HepG2 (cell line): Measurements from ENCODE around the gene RIMS3. TPM values are rescaled to one million over a fixed set of nuclear protein-coding genes. Genes with fewer than 3 reads are reported as not detected.

Experiments used
- ATAC-seq: fragments of 200-7000 bp; cut with Tn5 transposase; 3 replicates; pipeline ENCODE4 v1.9.1; 2020; ENCODE audit warnings: mild to moderate bottlenecking, moderate library complexity
- BruUV-seq: library from RNA; stranded (reverse); fragments of 400-500 nt; replicated peaks from 2 replicates; lab custom pipeline; 2021; lab: Mats Ljungman, UMichigan
- CTCF ChIA-PET: fragments of 300-600 bp; formaldehyde crosslinking; extraction: SDS; loops from one replicate; lab custom pipeline; 2021; ENCODE audit warnings: low total read pairs, inconsistent platforms, low intra/inter-chr PET ratio; lab: Yijun Ruan, JAX
- POLR2A ChIA-PET: fragments of 350-600 bp; sonication (Branson Sonifier 250); formaldehyde crosslinking; loops from one replicate; lab custom pipeline; 2020; ENCODE audit warnings: antibody characterized with exemption, inconsistent platforms; lab: Yijun Ruan, JAX
- DNase-seq: peaks from one replicate; pipeline ENCODE4 v3.0.0-alpha.2; 2015; ENCODE audit warnings: low spot score
- FAIRE-seq: peaks from 3 replicates; lab custom pipeline; 2011; peaks lifted over from hg19 to GRCh38; lab: Jason Lieb, UNC
- H2AFZ ChIP-seq: one replicate; pipeline ENCODE4 v1.6.1; 2011; ENCODE audit warnings: low read length, inconsistent platforms
- H3K27ac ChIP-seq: fragments of 300-600 bp; 3 replicates; pipeline ENCODE4 v1.8.0; 2011; ENCODE audit warnings: mixed run types, mild to moderate bottlenecking, mixed read lengths, low read length, inconsistent platforms; ENCODE audit not compliant: insufficient read depth; ENCODE audit errors: extremely low read length
- H3K27me3 ChIP-seq, 2 experiments: fragments of 200-600 bp in 1 of 2; 2 replicates in 1 of 2; 3 replicates in 1 of 2; pipeline versions ENCODE4 v1.6.0 to v1.8.0; 2011; ENCODE audit warnings: low read length in 2 of 2, mild to moderate bottlenecking in 2 of 2, moderate library complexity in 2 of 2, inconsistent platforms in 1 of 2; ENCODE audit not compliant: insufficient read depth in 2 of 2, control insufficient read depth in 1 of 2
- H3K36me3 ChIP-seq, 2 experiments: fragments of 200-600 bp in 1 of 2; replicated peaks in 1 of 2; 2 replicates in 1 of 2; 3 replicates in 1 of 2; pipeline versions ENCODE4 v1.5.1 to v1.8.0; 2011; ENCODE audit warnings: low read length in 2 of 2, inconsistent platforms in 1 of 2; ENCODE audit not compliant: insufficient read depth in 2 of 2, control insufficient read depth in 1 of 2
- H3K4me1 ChIP-seq: 2 replicates; pipeline ENCODE4 v1.5.1; 2012; ENCODE audit warnings: low read length, inconsistent platforms; ENCODE audit not compliant: insufficient read depth
- H3K4me2 ChIP-seq: 2 replicates; pipeline ENCODE4 v1.6.0; 2011; ENCODE audit warnings: low read depth, low read length, inconsistent platforms
- H3K4me3 ChIP-seq, 3 experiments: fragments of 200-600 bp in 1 of 3; sonication (generic), shearing (Covaris generic) in 1 of 3; replicated peaks in 1 of 3; 2 replicates each; pipeline ENCODE4 v1.5.1; 2011 to 2016; ENCODE audit warnings: low read length in 3 of 3, inconsistent platforms in 2 of 3, low read depth in 2 of 3, mild to moderate bottlenecking in 2 of 3, control low read depth in 1 of 3, mixed read lengths in 1 of 3; ENCODE audit not compliant: insufficient read depth in 1 of 3
- H3K79me2 ChIP-seq: one replicate; pipeline ENCODE4 v1.6.1; 2011; ENCODE audit warnings: low read length, inconsistent platforms; ENCODE audit not compliant: insufficient read depth
- H3K9ac ChIP-seq: 2 replicates; pipeline ENCODE4 v1.6.0; 2011; ENCODE audit warnings: mild to moderate bottlenecking, low read depth, low read length, inconsistent platforms; ENCODE audit not compliant: insufficient read depth
- H3K9me3 ChIP-seq: 2 replicates; pipeline ENCODE4 v1.5.1; 2012; ENCODE audit warnings: mild to moderate bottlenecking, low read length
- H4K20me1 ChIP-seq: 2 replicates; pipeline ENCODE4 v1.6.0; 2011; ENCODE audit warnings: inconsistent platforms, mild to moderate bottlenecking, low read length, moderate library complexity; ENCODE audit not compliant: insufficient read depth
- AKAP8 ChIP-seq: sonication (generic); formaldehyde crosslinking; IDR thresholded peaks from 2 replicates; pipeline ENCODE4 v1.5.1; 2020; ENCODE audit warnings: mild to moderate bottlenecking, missing genetic modification reagents
- CEBPB ChIP-seq: IDR thresholded peaks from 2 replicates; pipeline ENCODE4 v1.6.1; 2011; ENCODE audit warnings: low read depth, low read length, improper control_type of control experiment, borderline replicate concordance
- HNF4A ChIP-seq: sonication (generic); formaldehyde crosslinking; IDR thresholded peaks from 2 replicates; pipeline ENCODE4 v1.4.0; 2020; ENCODE audit warnings: missing genetic modification reagents
- MTA3 ChIP-seq: sonication (generic); formaldehyde crosslinking; IDR thresholded peaks from 2 replicates; pipeline ENCODE4 v1.4.0; 2020; ENCODE audit warnings: missing genetic modification reagents
- MTF2 ChIP-seq: sonication (generic); formaldehyde crosslinking; IDR thresholded peaks from 2 replicates; pipeline ENCODE4 v1.5.0; 2020; ENCODE audit warnings: missing genetic modification reagents, borderline replicate concordance
- SNAPC5 ChIP-seq: sonication (generic); formaldehyde crosslinking; IDR thresholded peaks from 2 replicates; pipeline ENCODE4 v1.8.1; 2023; ENCODE audit warnings: mild to moderate bottlenecking, missing genetic modification reagents, borderline replicate concordance
- SPEN ChIP-seq: sonication (generic); formaldehyde crosslinking; IDR thresholded peaks from 2 replicates; pipeline ENCODE4 v1.5.1; 2020; ENCODE audit warnings: low read depth, mild to moderate bottlenecking, missing genetic modification reagents
- TOPORS ChIP-seq: sonication (generic); formaldehyde crosslinking; IDR thresholded peaks from 2 replicates; pipeline ENCODE4 v1.8.0; 2023; ENCODE audit warnings: mild to moderate bottlenecking, missing genetic modification reagents
- TSC22D2 ChIP-seq: sonication (generic); formaldehyde crosslinking; IDR thresholded peaks from 2 replicates; pipeline ENCODE4 v1.5.1; 2020; ENCODE audit warnings: missing genetic modification reagents, mild to moderate bottlenecking, borderline replicate concordance
- XBP1 ChIP-seq: sonication (generic); formaldehyde crosslinking; IDR thresholded peaks from 2 replicates; pipeline ENCODE4 v1.5.0; 2020; ENCODE audit warnings: missing genetic modification reagents
- ZMAT3 ChIP-seq: sonication (generic); formaldehyde crosslinking; conservative IDR thresholded peaks from 2 replicates; pipeline ENCODE4 v1.7.0; 2021; ENCODE audit warnings: missing genetic modification reagents
- ZNF136 ChIP-seq: sonication (generic); formaldehyde crosslinking; IDR thresholded peaks from 2 replicates; pipeline ENCODE4 v1.8.1; 2022; ENCODE audit warnings: low read depth, mild to moderate bottlenecking, moderate library complexity, missing genetic modification reagents
- ZNF224 ChIP-seq: sonication (generic); formaldehyde crosslinking; IDR thresholded peaks from 2 replicates; pipeline ENCODE4 v1.5.0; 2020; ENCODE audit warnings: mild to moderate bottlenecking, missing genetic modification reagents
- ZNF512 ChIP-seq: sonication (generic); formaldehyde crosslinking; IDR thresholded peaks from 2 replicates; pipeline ENCODE4 v1.4.0; 2020; ENCODE audit warnings: mild to moderate bottlenecking, missing genetic modification reagents
- ZNF605 ChIP-seq: sonication (generic); formaldehyde crosslinking; IDR thresholded peaks from 2 replicates; pipeline ENCODE4 v1.8.0; 2022; ENCODE audit warnings: mild to moderate bottlenecking, missing genetic modification reagents
- ZNF737 ChIP-seq: sonication (generic); formaldehyde crosslinking; IDR thresholded peaks from 2 replicates; pipeline ENCODE4 v1.5.0; 2020; ENCODE audit warnings: missing genetic modification reagents, mild to moderate bottlenecking, borderline replicate concordance
- ZNF816 ChIP-seq: sonication (generic); formaldehyde crosslinking; IDR thresholded peaks from 2 replicates; pipeline ENCODE4 v1.8.0; 2022; ENCODE audit warnings: missing genetic modification reagents, mild to moderate bottlenecking, borderline replicate concordance
- WGBS: methylation state at CpG from one replicate; pipeline ENCODE4 v1.1.6; 2017; ENCODE audit warnings: low lambda C conversion rate; 5-methylcytosine and 5-hydroxymethylcytosine counted together
- in situ Hi-C: cut with HindIII; loops from 2 replicates; pipeline ENCODE4 v1.10.0; 2017; ENCODE audit warnings: low pct_unique_long_range_greater_than_20kb; ENCODE audit not compliant: extremely low pct_ligation_motif_present
- intact Hi-C: fragments of 100-400 bp; cut with micrococcal nuclease; formaldehyde crosslinking; loops from one replicate; pipeline ENCODE4 v1.10.0; 2022; ENCODE audit not compliant: unreplicated experiment
- polyA plus RNA-seq, 8 experiments: library from polyadenylated mRNA; depleted of rRNA in 3 of 8; stranded (reverse) in 7 of 8; unstranded in 1 of 8; fragments of >200 nt; fragmentation: Illumina TruSeq in 4 of 8; extraction: Trizol in 4 of 8; gene quantifications; 2 replicates each; pipeline versions ENCODE4 v1.2.1 to v1.2.3, GENCODE V29; 2011 to 2016; ENCODE audit warnings: low read depth in 4 of 8, missing spikeins in 1 of 8, mixed read lengths in 1 of 8; ENCODE audit not compliant: insufficient read depth in 1 of 8
- total RNA-seq, 5 experiments: library from RNA; depleted of rRNA; stranded (reverse); fragments of >200 nt; fragmentation: Illumina TruSeq; extraction: Trizol; gene quantifications; 2 replicates each; pipeline ENCODE4 v1.2.3, GENCODE V29; 2016; ENCODE audit warnings: low read depth in 1 of 5
- TF ChIP-seq, protein P1 (sequence below): sonication (generic); formaldehyde crosslinking; IDR thresholded peaks from 2 replicates; pipeline ENCODE4 v1.5.1; 2020; ENCODE audit warnings: mild to moderate bottlenecking, missing genetic modification reagents, moderate library complexity

The RIMS3 gene
- total and polyA plus RNA-seq, 2 of the 13 experiments (the other 11 are each of a cell fraction or from before 2014, with no cell fraction given) = 2.1 to 5.4 TPM

- TF ChIP-seq AKAP8 (CRISPR knock-in tag) (peak; percentile 78; the same call in 1 of the 2 replicates), SPEN (peak; percentile 66; the same call in 1 of the 2 replicates), TSC22D2 (CRISPR knock-in tag) (peak; percentile 4; the same call in 1 of the 2 replicates), CEBPB (no peak), ZNF605 (CRISPR knock-in tag) (peak; percentile 96), XBP1 (CRISPR knock-in tag) (no peak), TOPORS (CRISPR knock-in tag) (no peak), ZMAT3 (peak; percentile 53; the same call in 1 of the 2 replicates)
- TF ChIP-seq, protein P1, sequence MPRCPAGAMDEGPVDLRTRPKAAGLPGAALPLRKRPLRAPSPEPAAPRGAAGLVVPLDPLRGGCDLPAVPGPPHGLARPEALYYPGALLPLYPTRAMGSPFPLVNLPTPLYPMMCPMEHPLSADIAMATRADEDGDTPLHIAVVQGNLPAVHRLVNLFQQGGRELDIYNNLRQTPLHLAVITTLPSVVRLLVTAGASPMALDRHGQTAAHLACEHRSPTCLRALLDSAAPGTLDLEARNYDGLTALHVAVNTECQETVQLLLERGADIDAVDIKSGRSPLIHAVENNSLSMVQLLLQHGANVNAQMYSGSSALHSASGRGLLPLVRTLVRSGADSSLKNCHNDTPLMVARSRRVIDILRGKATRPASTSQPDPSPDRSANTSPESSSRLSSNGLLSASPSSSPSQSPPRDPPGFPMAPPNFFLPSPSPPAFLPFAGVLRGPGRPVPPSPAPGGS (CRISPR knock-in tag) = peak; percentile 93; the same call in 1 of the 2 replicates
These were observed 26.3 kb upstream of the RIMS3 start, which contains the start of gene NFYC (continued) for GRCh38 chr1:40691538-40692428.

- CTCF ChIA-PET = no interaction called here
- H2AFZ ChIP-seq = no peak overlapping the region
- WGBS = 16% methylated on average over 18 of the region's 18 CpGs
- peaks cover 47% of the 10 kb centered on the region for H3K4me1 ChIP-seq
- DNase-seq = no peak
- FAIRE-seq = no peak
- no peaks in the 10 kb centered on the region for H3K36me3 ChIP-seq
- H3K4me2 ChIP-seq = peak overlapping the region; percentile 100
- in situ Hi-C loops = no loop called here
- ATAC-seq = no peak
- H3K4me3 ChIP-seq = peak overlapping the region; percentile 74 to 81 (median 81)
- peaks cover 56% of the 10 kb centered on the region for H3K79me2 ChIP-seq
- BruUV-seq = TSS peak; percentile 73
- peak overlapping the region; percentile 97 for H3K9ac ChIP-seq
- no peaks in the 10 kb centered on the region; the same call in 1 of the 2 replicates for H4K20me1 ChIP-seq
- H3K9me3 ChIP-seq = no peaks in the 10 kb centered on the region
- peak overlapping the region; percentile 97 for H3K27ac ChIP-seq
- intact Hi-C loops = loop anchor here (1.0 to 5.0 kb wide), 3 partner anchors 66 to 161 kb away; no protein-coding TSS in a partner anchor
- POLR2A ChIA-PET = interaction anchor here (0.6 to 5.4 kb wide), 38 partner anchors 8 to 307 kb away, joined by 3 to 147 read pairs (median 4); partner anchors contain the start of genes CITED4, RIMS3, ZFP69B and ZNF684
- H3K27me3 ChIP-seq = peaks cover 0 to 3% of the 10 kb centered on the region in 2 experiments; a peak in 1 of 5 replicates
- TF ChIP-seq MTF2 (CRISPR knock-in tag) = 0 out of 2 replicates have a peak, but pooled peaks have one; percentile 3
- peak; percentile 26; the same call in 1 of the 2 replicates for TF ChIP-seq SNAPC5 (CRISPR knock-in tag)
- TF ChIP-seq ZNF224 (CRISPR knock-in tag) = 0 out of 2 replicates have a peak, but pooled peaks have one; percentile 1
- TF ChIP-seq ZNF816 (CRISPR knock-in tag) = 0 out of 2 replicates have a peak, but pooled peaks have one; percentile 59
- TF ChIP-seq MTA3 = no peak
- TF ChIP-seq HNF4A (CRISPR knock-in tag) = no peak
- no peak for TF ChIP-seq ZNF737 (CRISPR knock-in tag)
- TF ChIP-seq ZNF512 = no peak
- 0 out of 2 replicates have a peak, but pooled peaks have one; percentile 20 for TF ChIP-seq ZNF136 (CRISPR knock-in tag)
These were observed 25.5 kb upstream of the RIMS3 start for GRCh38 chr1:40690771-40691537.
